Progenitor cell of endocrine pancreas (in vitro differentiated cells): ENCODE results near the gene ESYT2. TPM values are rescaled to one million over a fixed set of nuclear protein-coding genes. Genes with fewer than 3 reads are reported as not detected.

Experiments used
- DNase-seq: peaks from one replicate; pipeline ENCODE4 v3.0.0; 2021; ENCODE audit warnings: low spot score; ENCODE audit not compliant: unreplicated experiment
- H3K27ac Mint-ChIP-seq: 2 replicates; pipeline ENCODE4 v1.8.0; 2021; ENCODE audit warnings: mild to moderate bottlenecking, moderate library complexity, mixed read lengths
- H3K27me3 Mint-ChIP-seq: 2 replicates; pipeline ENCODE4 v1.8.0; 2021; ENCODE audit warnings: mixed read lengths
- H3K36me3 Mint-ChIP-seq: 2 replicates; pipeline ENCODE4 v1.8.0; 2022; ENCODE audit warnings: mixed read lengths; ENCODE audit not compliant: insufficient read depth
- H3K4me1 Mint-ChIP-seq: 2 replicates; pipeline ENCODE4 v1.8.0; 2021; ENCODE audit warnings: low read depth, mixed read lengths
- H3K4me3 Mint-ChIP-seq: 2 replicates; pipeline ENCODE4 v1.8.0; 2021; ENCODE audit warnings: low read depth, mild to moderate bottlenecking, moderate library complexity, mixed read lengths
- H3K9me3 Mint-ChIP-seq: 2 replicates; pipeline ENCODE4 v1.8.0; 2021; ENCODE audit warnings: low read depth, mixed read lengths
- CTCF ChIP-seq: fragments of 200-600 bp; sonication (generic); IDR thresholded peaks from one replicate; pipeline ENCODE4 v1.5.0; 2021; ENCODE audit warnings: antibody characterized with exemption, mild to moderate bottlenecking; ENCODE audit not compliant: unreplicated experiment
- total RNA-seq: library from RNA; stranded (reverse); gene quantifications from 2 replicates; pipeline ENCODE4 v1.2.1, GENCODE V29; 2021

The ESYT2 gene
- total RNA-seq, 1 donor from 2014 or later: 29.4 TPM

- Mint-ChIP-seq H3K4me3 (no peak overlapping the region), H3K36me3 (peaks cover 7% of the 10 kb centered on the region), H3K9me3 (no peaks in the 10 kb centered on the region), H3K27me3 (no peaks in the 10 kb centered on the region), H3K27ac (no peak overlapping the region), H3K4me1 (no peaks in the 10 kb centered on the region)
- no peak for TF ChIP-seq CTCF
- DNase-seq: no peak
Observed at GRCh38 chr7:158748335-158748734, 81.0 kb downstream of the ESYT2 start.

GRCh38 chr7:158747408-158747807 lies 81.9 kb downstream of the ESYT2 start:
- H3K36me3 Mint-ChIP-seq: peaks cover 10% of the 10 kb centered on the region
- H3K4me1 Mint-ChIP-seq: no peaks in the 10 kb centered on the region
- no peak overlapping the region for H3K27ac Mint-ChIP-seq
- no peak overlapping the region for H3K4me3 Mint-ChIP-seq
- no peaks in the 10 kb centered on the region for H3K27me3 Mint-ChIP-seq
- H3K9me3 Mint-ChIP-seq: no peaks in the 10 kb centered on the region
- TF ChIP-seq CTCF: no peak
- no peak for DNase-seq

- Mint-ChIP-seq H3K4me1 (no peaks in the 10 kb centered on the region), H3K4me3 (no peak overlapping the region), H3K9me3 (no peaks in the 10 kb centered on the region), H3K36me3 (peaks cover 11% of the 10 kb centered on the region), H3K27ac (no peak overlapping the region), H3K27me3 (no peaks in the 10 kb centered on the region)
- no peak for DNase-seq
- TF ChIP-seq CTCF: no peak
Observed at GRCh38 chr7:158746957-158747356, 82.4 kb downstream of the ESYT2 start.

- Mint-ChIP-seq H3K4me1 (no peaks in the 10 kb centered on the region), H3K27me3 (no peaks in the 10 kb centered on the region), H3K4me3 (no peak overlapping the region), H3K27ac (no peak overlapping the region), H3K36me3 (peaks cover 18% of the 10 kb centered on the region), H3K9me3 (no peaks in the 10 kb centered on the region)
- no peak for TF ChIP-seq CTCF
- DNase-seq: no peak
Observed at GRCh38 chr7:158745057-158745715, 84.1 kb downstream of the ESYT2 start.

- no peak overlapping the region for H3K4me3 Mint-ChIP-seq
- H3K27ac Mint-ChIP-seq: no peak overlapping the region
- no peaks in the 10 kb centered on the region for H3K27me3 Mint-ChIP-seq
- H3K4me1 Mint-ChIP-seq: no peaks in the 10 kb centered on the region
- no peaks in the 10 kb centered on the region for H3K9me3 Mint-ChIP-seq
- DNase-seq: no peak
- peaks cover 18% of the 10 kb centered on the region for H3K36me3 Mint-ChIP-seq
- TF ChIP-seq CTCF: no peak
Observed at GRCh38 chr7:158744070-158744469, 85.2 kb downstream of the ESYT2 start.
